Activated CD8-positive, alpha-beta T cell treated with anti-CD3 and anti-CD28 coated beads for 36 hours (primary cell): ENCODE results near the gene TMEM47. TPM values are rescaled to one million over a fixed set of nuclear protein-coding genes. Genes with fewer than 3 reads are reported as not detected.

Experiments used
- ATAC-seq: fragments of 200-7000 bp; cut with Tn5 transposase; one replicate; pipeline ENCODE4 v1.10.0; 2021; ENCODE audit warnings: mild to moderate bottlenecking, moderate library complexity
- CTCF ChIA-PET: fragments of 350-600 bp; sonication (Branson Sonifier 250); formaldehyde crosslinking; loops from one replicate; lab custom pipeline; 2021; ENCODE audit warnings: antibody characterized with exemption; lab: Charles Lee
- POLR2A ChIA-PET: fragments of 350-600 bp; sonication (Branson Sonifier 250); formaldehyde crosslinking; loops from one replicate; lab custom pipeline; 2021; ENCODE audit warnings: antibody characterized with exemption; lab: Charles Lee
- DNase-seq: peaks from one replicate; pipeline ENCODE4 v3.0.0-alpha.2; 2020
- H3K27ac Mint-ChIP-seq: one replicate; pipeline ENCODE4 v1.8.0; 2021; ENCODE audit warnings: mild to moderate bottlenecking, mixed read lengths
- H3K27me3 Mint-ChIP-seq: one replicate; pipeline ENCODE4 v1.8.0; 2021; ENCODE audit warnings: mixed read lengths
- H3K36me3 Mint-ChIP-seq: one replicate; pipeline ENCODE4 v1.8.0; 2021; ENCODE audit warnings: low read depth, mixed read lengths
- H3K4me1 Mint-ChIP-seq: one replicate; pipeline ENCODE4 v1.8.0; 2021; ENCODE audit warnings: low read depth, mixed read lengths
- H3K4me3 Mint-ChIP-seq: one replicate; pipeline ENCODE4 v1.8.0; 2021; ENCODE audit warnings: mild to moderate bottlenecking, moderate library complexity, mixed read lengths
- H3K9me3 Mint-ChIP-seq: one replicate; pipeline ENCODE4 v1.8.0; 2021; ENCODE audit warnings: mixed read lengths
- CTCF ChIP-seq: fragments of 200-600 bp; IDR thresholded peaks from one replicate; pipeline ENCODE4 v1.8.0; 2022; ENCODE audit warnings: antibody characterized with exemption, mild to moderate bottlenecking
- intact Hi-C: fragments of 100-400 bp; cut with micrococcal nuclease; formaldehyde crosslinking; loops from one replicate; pipeline ENCODE4 v1.10.0; 2022
- total RNA-seq, 2 experiments: library from RNA; stranded (reverse); gene quantifications; one replicate each; pipeline ENCODE4 v1.2.3, GENCODE V29; 2021

TMEM47 gene
- total RNA-seq, 2 experiments from 2014 or later = not detected

GRCh38 chrX:34638116-34638515 is 19.0 kb downstream of the TMEM47 start:
- H3K27me3 Mint-ChIP-seq = no peaks in the 10 kb centered on the region
- H3K27ac Mint-ChIP-seq = no peak overlapping the region
- ChIA-PET POLR2A (no interaction called here), CTCF (no interaction called here)
- H3K36me3 Mint-ChIP-seq = no peaks in the 10 kb centered on the region
- H3K4me3 Mint-ChIP-seq = no peak overlapping the region
- no peaks in the 10 kb centered on the region for H3K9me3 Mint-ChIP-seq
- intact Hi-C loops = no loop called here
- TF ChIP-seq CTCF = no peak
- ATAC-seq (no peak), DNase-seq (no peak)
- H3K4me1 Mint-ChIP-seq = no peaks in the 10 kb centered on the region

DNA sequence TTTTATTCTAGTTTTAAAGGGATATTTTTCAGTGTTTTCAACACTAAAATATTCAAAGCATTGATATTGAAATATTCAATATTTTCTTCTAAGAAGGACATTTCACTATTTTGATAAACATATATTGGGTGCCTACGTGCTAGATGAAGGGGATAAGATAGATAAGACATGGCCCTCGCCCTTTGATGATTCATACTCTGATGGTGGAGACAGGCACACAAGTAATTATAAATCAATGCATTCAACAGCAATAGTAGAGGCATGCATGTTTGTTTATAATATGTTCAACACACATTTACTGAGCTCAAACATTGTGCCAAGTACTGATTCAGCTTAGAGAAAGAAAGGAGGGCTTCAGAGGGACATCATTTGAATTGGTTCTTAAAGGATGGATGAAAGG is 22.7 kb downstream of the TMEM47 start:
- Mint-ChIP-seq H3K36me3 (no peaks in the 10 kb centered on the region), H3K27me3 (no peaks in the 10 kb centered on the region), H3K4me1 (no peaks in the 10 kb centered on the region), H3K27ac (no peak overlapping the region), H3K9me3 (no peaks in the 10 kb centered on the region), H3K4me3 (no peak overlapping the region)
- ATAC-seq (no peak), DNase-seq (no peak)
- TF ChIP-seq CTCF = no peak
- intact Hi-C loops = no loop called here
- POLR2A ChIA-PET = no interaction called here
- CTCF ChIA-PET = no interaction called here

DNA sequence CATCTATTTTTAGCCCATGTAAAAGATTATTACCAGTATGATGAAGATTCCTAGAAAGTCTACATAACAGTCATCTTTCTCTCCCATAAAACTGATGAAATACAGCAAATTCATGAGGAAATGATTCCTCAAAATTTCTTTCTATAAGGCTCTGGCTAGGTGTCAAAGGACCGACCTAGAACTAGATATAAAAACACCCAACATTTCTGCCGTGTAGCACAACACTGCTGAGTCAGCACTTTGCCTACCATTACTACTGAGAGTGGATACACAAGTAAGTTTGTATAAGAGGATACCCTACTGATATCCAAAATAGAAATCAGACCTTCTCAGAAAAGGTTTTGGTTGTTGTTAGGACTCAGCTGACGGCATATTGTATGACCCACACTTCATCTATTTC is 24.7 kb downstream of the TMEM47 start:
- no peak overlapping the region for H3K27ac Mint-ChIP-seq
- no peak for DNase-seq
- no peaks in the 10 kb centered on the region for H3K36me3 Mint-ChIP-seq
- H3K4me1 Mint-ChIP-seq = no peaks in the 10 kb centered on the region
- no peaks in the 10 kb centered on the region for H3K9me3 Mint-ChIP-seq
- no peak overlapping the region for H3K4me3 Mint-ChIP-seq
- intact Hi-C loops = no loop called here
- ATAC-seq = no peak
- H3K27me3 Mint-ChIP-seq = no peaks in the 10 kb centered on the region
- CTCF ChIA-PET = no interaction called here
- no peak for TF ChIP-seq CTCF
- POLR2A ChIA-PET = no interaction called here

DNA sequence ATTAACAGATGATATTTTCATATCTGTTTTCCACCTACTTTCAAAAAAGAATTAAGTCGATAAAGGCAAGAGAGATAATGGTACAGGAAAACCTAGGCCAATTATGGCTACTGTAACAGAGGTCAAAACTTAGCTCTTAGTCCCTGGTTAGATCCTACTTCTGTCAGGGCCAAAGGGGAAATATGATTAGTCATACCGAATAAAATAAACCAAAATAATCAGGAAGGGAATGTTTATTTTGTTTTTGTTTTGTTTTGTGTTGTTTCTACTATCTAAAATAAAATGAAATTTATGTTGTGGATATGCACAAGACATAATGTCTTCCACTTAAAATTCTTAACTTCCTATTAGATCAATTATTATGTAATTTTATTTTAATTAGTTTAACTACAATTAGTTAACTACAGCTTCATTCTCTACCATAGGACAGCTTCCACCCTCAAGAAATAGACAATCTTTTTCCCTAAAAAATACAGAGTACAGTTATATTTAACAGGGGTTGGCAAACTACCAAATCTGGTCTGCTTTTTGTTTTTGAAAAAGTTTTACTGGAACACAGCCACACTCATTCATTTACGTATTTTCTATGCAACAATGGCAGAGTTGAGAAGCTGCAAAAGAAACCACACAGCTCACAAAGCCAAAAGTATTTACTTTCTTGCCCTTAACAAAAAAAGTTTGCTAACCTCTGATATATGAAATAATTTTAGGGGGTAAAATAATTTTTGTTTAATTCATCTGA is 25.4 kb downstream of the TMEM47 start:
- Mint-ChIP-seq H3K4me1 (no peaks in the 10 kb centered on the region), H3K27me3 (no peaks in the 10 kb centered on the region), H3K36me3 (no peaks in the 10 kb centered on the region), H3K27ac (no peak overlapping the region), H3K9me3 (no peaks in the 10 kb centered on the region), H3K4me3 (no peak overlapping the region)
- TF ChIP-seq CTCF = no peak
- intact Hi-C loops = no loop called here
- POLR2A ChIA-PET = no interaction called here
- no peak for DNase-seq
- CTCF ChIA-PET = no interaction called here
- no peak for ATAC-seq

- no peaks in the 10 kb centered on the region for H3K27me3 Mint-ChIP-seq
- intact Hi-C loops = no loop called here
- H3K4me3 Mint-ChIP-seq = no peak overlapping the region
- H3K9me3 Mint-ChIP-seq = no peaks in the 10 kb centered on the region
- ATAC-seq = no peak
- H3K27ac Mint-ChIP-seq = no peak overlapping the region
- no peak for DNase-seq
- H3K4me1 Mint-ChIP-seq = no peaks in the 10 kb centered on the region
- ChIA-PET CTCF (no interaction called here), POLR2A (no interaction called here)
- no peak for TF ChIP-seq CTCF
- H3K36me3 Mint-ChIP-seq = no peaks in the 10 kb centered on the region
Observed at GRCh38 chrX:34629572-34629971, 27.5 kb downstream of the TMEM47 start.
